GM21423 (cell line): ENCODE results near the gene TARS1.

ENCODE experiments used
- ATAC-seq: cut with Tn5 transposase; IDR thresholded peaks from one replicate; pipeline ENCODE4 v1.9.1; 2021; ENCODE audit warnings: mild to moderate bottlenecking, moderate library complexity; ENCODE audit not compliant: unreplicated experiment

The TARS1 gene

GRCh38 chr5:33440482-33441240, at the start of gene TARS1:
Gene TARS1 (plus strand): TSS chr5:33440965. CDS start chr5:33441087, 122 bp downstream.
- peak; percentile 92 for ATAC-seq

- ATAC-seq = no peak
These were observed 42.3 kb upstream of the TARS1 start for GRCh38 chr5:33398501-33398900.

GRCh38 chr5:33400675-33401074, 40.1 kb upstream of the TARS1 start:
- no peak for ATAC-seq

DNA sequence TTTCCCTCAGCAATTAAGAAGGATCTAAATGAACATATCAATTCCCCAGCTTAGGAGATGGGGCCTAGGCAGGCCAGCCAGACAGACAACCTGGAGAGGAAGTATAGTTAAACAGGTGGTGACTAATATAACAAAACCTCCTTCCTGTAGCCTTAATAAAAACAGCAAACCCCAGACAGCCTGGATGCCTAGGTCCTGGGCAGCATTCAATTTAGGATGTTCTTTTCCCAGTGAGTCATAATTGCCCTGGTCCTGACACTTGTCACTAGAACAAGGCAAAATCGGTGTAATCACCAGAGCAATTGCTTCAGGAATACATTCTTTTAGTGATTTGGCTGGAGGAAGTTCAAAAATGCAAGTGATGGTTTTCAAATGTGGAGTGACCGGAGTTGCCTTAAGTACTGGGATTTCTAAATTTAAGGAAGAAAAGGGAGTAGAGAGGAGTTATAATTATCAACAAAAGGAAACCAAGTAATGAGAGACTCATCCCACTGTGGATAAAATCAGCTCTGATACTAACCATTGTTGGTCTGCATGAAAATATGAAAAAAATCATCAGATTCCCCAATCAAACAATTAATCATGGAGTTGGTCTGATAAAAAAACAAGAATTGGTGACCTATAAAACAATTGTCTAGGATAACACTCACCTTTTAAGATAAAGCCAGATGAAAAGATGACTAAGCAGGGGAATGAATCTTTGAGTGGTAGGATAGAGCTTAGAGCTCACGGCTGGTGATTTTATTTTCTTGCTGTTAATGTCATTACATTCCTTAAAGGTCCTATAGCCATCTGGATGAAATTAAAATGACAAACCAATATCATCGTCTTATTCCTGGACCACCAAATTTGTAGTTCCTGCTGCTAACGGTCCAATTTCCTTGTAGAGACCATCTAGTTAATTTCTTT, 39.0 kb upstream of the TARS1 start:
- ATAC-seq = no peak

DNA sequence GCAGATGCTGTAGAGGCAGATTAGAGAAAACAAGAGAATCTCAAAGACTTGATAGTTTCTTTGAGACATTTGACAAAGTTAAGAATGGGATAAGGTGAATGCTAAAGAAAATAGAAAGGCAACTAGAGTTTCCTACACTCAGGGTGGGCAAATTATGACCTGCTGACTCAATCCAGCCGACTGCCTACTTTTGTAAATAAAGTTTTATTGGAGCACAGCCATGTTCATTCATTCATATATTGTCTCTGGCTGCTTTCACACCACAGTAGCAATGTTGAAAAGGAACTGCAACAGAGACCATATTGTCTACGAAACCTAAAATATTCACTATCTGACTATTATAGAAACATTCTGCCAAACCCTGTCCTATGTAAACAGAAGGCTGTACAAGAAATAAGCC, 37.6 kb upstream of the TARS1 start:
- ATAC-seq = no peak

- ATAC-seq = no peak
These were observed 31.9 kb upstream of the TARS1 start for GRCh38 chr5:33408816-33409215.

- no peak for ATAC-seq
These were observed 31.2 kb upstream of the TARS1 start for GRCh38 chr5:33409435-33410170.

- no peak for ATAC-seq
These were observed 30.5 kb upstream of the TARS1 start for GRCh38 chr5:33410221-33410620.

- ATAC-seq = no peak
These were observed 29.3 kb upstream of the TARS1 start for GRCh38 chr5:33411498-33411897.

DNA sequence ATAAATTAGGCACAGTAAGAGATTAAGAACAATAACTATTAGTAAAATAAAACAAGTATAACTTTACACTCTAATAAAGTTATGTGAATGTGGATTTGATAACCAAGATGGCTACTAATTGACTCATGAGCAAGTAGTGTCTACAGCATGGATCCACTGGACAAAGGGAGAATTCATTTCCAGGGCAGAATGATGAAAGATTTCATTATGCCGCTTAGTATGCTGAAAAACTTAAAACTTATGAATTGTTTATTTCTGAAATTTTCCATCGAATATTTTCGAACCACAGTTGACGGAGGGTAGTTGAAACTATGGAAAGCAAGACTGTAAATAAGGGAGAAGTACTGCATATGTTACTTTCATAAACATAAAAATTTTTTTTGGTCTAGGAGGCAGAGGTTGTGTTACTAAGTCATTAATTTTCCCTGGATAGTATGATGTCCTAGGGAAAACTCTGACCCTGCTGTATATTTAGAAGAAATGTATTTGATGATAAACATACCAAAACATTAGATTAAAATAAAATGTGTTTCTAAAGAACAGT, 24.9 kb upstream of the TARS1 start:
- ATAC-seq = no peak

- no peak for ATAC-seq
These were observed 23.1 kb upstream of the TARS1 start for GRCh38 chr5:33417632-33418031.

DNA sequence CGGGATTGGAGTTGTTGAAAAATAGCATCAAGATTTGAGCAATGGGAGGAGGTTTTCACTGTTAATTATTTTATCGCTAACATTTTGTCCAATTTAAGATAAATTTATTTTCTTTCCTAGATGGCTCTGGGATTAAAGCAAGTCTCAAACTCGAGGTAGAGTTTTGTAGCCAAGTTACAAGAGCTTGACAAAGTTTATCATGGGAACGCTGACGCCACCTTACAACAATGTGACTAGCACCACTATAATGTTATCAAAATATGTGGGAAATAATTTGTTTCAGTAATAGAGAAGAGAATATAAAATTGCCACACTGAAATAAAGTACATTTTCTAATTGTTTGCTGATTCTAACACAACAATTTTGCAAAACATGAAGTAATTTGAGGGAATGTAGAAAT, 19.8 kb upstream of the TARS1 start:
- ATAC-seq = no peak

GRCh38 chr5:33422191-33422590, 18.6 kb upstream of the TARS1 start:
- no peak for ATAC-seq

GRCh38 chr5:33423018-33423630, 17.6 kb upstream of the TARS1 start:
- ATAC-seq = no peak

GRCh38 chr5:33425314-33425713, 15.5 kb upstream of the TARS1 start:
- ATAC-seq = no peak

- ATAC-seq = no peak
These were observed 9.8 kb upstream of the TARS1 start for GRCh38 chr5:33430983-33431382.

DNA sequence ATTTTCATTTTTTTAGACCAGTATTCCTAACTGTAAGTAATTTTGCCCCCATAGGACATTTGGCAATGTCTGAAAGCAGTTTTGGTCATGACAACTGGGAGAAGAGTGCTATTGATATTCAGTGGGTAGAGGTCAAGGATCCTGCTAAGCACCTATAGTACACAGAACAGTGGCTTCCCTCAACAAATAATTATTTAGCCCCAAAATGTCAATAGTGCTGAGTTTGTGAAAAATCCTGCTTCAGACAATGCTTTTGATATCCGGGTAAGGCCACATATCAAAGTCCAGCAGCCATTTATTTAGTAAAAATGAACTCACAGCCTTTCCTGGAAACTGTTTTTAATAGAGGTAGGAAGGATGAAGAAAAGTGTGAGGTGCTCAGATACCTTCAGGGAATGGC, 8.1 kb upstream of the TARS1 start:
- ATAC-seq = no peak

GRCh38 chr5:33433303-33434240, 7.2 kb upstream of the TARS1 start:
- ATAC-seq = no peak

DNA sequence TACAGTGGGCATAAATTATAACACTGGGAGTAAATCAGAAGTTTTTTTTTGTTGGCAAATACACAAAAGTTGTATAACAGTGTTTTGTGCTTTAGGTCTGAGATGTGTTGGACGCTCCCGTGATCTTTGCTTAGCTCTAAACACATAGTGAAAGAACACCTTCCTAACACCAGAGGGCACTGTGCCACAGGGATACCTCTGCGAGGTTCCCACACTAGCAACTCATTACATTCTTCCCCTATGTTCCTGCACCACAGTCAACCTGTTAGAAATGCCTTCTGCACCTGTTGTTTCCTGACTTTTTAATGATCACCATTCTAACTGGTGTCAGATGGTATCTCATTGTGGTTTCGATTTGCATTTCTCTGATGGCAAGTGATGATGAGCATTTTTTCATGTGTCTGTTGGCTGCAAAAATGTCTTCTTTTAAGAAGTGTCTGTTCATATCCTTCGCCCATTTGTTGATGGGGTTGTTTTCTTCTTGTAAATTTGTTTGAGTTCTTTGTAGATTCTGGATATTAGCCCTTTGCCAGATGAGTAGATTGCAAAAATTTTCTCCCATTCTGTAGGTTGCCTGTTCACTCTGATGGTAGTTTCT, 4.8 kb upstream of the TARS1 start:
- peak; percentile 47 for ATAC-seq
